ENCODE measurements around the gene NEK8. TPM values are rescaled to one million over a fixed set of nuclear protein-coding genes. Genes with fewer than 3 reads are reported as not detected.
A peak's percentile ranks its signal among the peaks of the same experiment; 100 is the strongest.

NEK8 gene
- total and polyA plus RNA-seq, 9 of the 15 experiments (the other 6 are each of a cell fraction or from before 2014, with no cell fraction given), result 0.98 to 16.6 (median 4.6) TPM

DNA sequence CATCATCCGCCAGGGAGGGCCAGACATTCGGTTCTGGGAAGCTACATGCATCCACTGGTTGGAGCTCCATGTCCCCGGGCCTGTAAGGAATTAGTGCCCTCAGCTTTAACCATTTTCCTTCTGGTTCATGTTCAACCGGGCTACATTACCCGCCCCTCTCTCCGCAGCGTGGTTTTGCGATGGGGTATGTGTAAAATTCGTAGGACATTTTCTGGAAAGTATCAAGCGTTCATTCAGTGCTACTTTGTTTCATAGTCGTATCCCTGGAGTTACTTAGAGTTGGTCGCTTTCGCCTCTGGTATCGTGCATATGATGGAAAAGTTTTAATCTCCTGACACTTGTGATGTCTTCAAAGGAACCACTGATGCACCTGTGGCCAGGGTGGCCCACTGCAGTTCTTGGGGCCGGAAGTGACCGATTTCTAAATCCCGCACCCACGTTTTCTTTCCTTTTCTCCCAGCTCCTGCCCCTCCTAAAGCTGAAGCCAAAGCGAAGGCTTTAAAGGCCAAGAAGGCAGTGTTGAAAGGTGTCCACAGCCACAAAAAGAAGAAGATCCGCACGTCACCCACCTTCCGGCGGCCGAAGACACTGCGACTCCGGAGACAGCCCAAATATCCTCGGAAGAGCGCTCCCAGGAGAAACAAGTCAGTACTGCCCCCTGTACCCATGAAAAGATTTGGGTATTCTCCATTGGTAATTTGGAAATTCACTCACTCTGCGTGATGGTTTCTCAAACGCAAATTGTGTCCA is 8.2 kb upstream of the NEK8 start (continued):
- TF ChIP-seq, protein P1, sequence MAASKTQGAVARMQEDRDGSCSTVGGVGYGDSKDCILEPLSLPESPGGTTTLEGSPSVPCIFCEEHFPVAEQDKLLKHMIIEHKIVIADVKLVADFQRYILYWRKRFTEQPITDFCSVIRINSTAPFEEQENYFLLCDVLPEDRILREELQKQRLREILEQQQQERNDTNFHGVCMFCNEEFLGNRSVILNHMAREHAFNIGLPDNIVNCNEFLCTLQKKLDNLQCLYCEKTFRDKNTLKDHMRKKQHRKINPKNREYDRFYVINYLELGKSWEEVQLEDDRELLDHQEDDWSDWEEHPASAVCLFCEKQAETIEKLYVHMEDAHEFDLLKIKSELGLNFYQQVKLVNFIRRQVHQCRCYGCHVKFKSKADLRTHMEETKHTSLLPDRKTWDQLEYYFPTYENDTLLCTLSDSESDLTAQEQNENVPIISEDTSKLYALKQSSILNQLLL (CRISPR knock-in tag; IDR thresholded peaks at IDR 0.05; ENCODE audit: borderline replicate concordance), result no peak
- TF ChIP-seq FOXM1 (IDR thresholded peaks at IDR 0.05; ENCODE audit: low read depth) (no peak), FOXM1 (CRISPR knock-in tag; IDR thresholded peaks at IDR 0.05; ENCODE audit: low read depth) (0 out of 2 replicates have a peak, but pooled peaks have one; percentile 6), NFE2 (IDR thresholded peaks at IDR 0.05; ENCODE audit: low read depth) (no peak), ARNT (IDR thresholded peaks at IDR 0.05) (peak; percentile 7 to 12; a peak in 1 of 4 replicates), CHD1 (IDR thresholded peaks at IDR 0.05; ENCODE audit: low read length) (peak; percentile 98), ZNF584 (CRISPR knock-in tag; IDR thresholded peaks at IDR 0.05; ENCODE audit: low read depth) (0 out of 2 replicates have a peak, but pooled peaks have one; percentile 24), STAT5B (CRISPR knock-in tag; IDR thresholded peaks at IDR 0.05) (no peak), HNRNPK (IDR thresholded peaks at IDR 0.05; ENCODE audit: low read depth, low read length, poor library complexity, severe bottlenecking) (no peak)
- TF ChIP-seq, protein P2, sequence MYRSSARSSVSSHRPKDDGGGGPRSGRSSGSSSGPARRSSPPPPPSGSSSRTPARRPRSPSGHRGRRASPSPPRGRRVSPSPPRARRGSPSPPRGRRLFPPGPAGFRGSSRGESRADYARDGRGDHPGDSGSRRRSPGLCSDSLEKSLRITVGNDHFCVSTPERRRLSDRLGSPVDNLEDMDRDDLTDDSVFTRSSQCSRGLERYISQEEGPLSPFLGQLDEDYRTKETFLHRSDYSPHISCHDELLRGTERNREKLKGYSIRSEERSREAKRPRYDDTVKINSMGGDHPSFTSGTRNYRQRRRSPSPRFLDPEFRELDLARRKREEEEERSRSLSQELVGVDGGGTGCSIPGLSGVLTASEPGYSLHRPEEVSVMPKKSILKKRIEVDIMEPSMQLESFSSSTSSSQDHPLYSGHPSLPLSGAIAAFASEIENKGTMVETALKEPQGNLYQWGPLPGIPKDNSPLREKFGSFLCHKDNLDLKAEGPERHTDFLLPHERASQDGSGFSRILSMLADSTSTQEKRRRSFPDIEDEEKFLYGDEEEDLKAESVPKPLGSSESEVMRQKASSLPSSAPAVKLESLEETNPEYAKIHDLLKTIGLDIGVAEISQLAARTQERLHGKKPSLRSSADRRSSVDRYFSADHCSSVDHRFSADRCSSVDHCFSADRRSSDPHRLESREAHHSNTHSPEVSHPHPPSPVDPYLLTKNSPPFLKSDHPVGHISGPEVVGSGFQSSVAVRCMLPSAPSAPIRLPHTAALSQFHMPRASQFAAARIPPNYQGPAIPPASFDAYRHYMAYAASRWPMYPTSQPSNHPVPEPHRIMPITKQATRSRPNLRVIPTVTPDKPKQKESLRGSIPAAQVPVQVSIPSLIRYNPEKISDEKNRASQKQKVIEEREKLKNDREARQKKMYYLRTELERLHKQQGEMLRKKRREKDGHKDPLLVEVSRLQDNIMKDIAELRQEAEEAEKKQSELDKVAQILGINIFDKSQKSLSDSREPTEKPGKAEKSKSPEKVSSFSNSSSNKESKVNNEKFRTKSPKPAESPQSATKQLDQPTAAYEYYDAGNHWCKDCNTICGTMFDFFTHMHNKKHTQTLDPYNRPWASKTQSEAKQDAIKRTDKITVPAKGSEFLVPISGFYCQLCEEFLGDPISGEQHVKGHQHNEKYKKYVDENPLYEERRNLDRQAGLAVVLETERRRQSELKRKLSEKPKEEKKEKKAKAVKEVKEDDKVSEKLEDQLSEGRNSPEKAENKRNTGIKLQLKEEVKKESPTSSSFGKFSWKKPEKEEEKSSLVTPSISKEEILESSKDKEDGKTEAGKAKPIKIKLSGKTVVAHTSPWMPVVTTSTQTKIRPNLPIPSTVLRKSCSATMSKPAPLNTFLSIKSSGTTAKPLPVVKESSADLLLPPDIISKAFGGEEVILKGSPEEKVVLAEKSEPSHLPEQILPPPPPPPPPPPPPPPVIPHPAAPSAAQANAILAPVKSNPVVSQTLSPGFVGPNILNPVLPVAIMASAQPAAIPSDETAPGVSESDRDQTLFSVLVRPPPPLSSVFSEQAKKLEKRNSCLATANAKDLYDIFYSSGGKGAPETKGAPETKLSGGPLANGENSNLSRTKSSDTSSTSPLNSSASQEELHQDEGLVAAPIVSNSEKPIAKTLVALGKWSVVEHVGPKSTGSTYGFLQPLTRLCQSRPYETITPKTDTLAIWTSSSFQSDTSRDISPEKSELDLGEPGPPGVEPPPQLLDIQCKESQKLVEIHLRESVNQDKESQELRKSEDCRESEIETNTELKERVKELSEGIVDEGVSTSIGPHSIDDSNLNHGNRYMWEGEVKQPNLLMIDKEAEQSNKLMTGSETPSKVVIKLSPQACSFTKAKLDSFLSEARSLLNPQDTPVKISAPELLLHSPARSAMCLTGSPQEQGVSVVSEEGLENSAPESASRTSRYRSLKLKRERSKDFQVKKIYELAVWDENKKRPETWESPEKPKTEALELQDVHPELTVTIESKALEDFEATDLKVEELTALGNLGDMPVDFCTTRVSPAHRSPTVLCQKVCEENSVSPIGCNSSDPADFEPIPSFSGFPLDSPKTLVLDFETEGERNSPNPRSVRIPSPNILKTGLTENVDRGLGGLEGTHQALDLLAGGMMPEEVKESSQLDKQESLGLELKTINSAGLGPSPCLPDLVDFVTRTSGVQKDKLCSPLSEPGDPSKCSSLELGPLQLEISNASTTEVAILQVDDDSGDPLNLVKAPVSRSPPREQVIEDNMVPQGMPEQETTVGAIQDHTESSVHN (IDR thresholded peaks at IDR 0.05; ENCODE audit: borderline replicate concordance in 1 of 2, low read depth in 1 of 2), result 0 out of 4 replicates have a peak, but pooled peaks of 1 of the 2 experiments have one; percentile 25
- TF ChIP-seq, protein P3, sequence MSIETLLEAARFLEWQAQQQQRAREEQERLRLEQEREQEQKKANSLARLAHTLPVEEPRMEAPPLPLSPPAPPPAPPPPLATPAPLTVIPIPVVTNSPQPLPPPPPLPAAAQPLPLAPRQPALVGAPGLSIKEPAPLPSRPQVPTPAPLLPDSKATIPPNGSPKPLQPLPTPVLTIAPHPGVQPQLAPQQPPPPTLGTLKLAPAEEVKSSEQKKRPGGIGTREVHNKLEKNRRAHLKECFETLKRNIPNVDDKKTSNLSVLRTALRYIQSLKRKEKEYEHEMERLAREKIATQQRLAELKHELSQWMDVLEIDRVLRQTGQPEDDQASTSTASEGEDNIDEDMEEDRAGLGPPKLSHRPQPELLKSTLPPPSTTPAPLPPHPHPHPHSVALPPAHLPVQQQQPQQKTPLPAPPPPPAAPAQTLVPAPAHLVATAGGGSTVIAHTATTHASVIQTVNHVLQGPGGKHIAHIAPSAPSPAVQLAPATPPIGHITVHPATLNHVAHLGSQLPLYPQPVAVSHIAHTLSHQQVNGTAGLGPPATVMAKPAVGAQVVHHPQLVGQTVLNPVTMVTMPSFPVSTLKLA (conservative IDR thresholded peaks at IDR 0.05), result no peak
- TF ChIP-seq, protein P4, sequence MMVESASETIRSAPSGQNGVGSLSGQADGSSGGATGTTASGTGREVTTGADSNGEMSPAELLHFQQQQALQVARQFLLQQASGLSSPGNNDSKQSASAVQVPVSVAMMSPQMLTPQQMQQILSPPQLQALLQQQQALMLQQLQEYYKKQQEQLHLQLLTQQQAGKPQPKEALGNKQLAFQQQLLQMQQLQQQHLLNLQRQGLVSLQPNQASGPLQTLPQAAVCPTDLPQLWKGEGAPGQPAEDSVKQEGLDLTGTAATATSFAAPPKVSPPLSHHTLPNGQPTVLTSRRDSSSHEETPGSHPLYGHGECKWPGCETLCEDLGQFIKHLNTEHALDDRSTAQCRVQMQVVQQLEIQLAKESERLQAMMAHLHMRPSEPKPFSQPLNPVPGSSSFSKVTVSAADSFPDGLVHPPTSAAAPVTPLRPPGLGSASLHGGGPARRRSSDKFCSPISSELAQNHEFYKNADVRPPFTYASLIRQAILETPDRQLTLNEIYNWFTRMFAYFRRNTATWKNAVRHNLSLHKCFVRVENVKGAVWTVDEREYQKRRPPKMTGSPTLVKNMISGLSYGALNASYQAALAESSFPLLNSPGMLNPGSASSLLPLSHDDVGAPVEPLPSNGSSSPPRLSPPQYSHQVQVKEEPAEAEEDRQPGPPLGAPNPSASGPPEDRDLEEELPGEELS (CRISPR knock-in tag; IDR thresholded peaks at IDR 0.05; ENCODE audit: borderline replicate concordance), result no peak

Data from K562 (cell line).